K562 (cell line): Measurements from ENCODE around the gene CSNK1D. TPM values are rescaled to one million over a fixed set of nuclear protein-coding genes. Genes with fewer than 3 reads are reported as not detected.

Source experiments
- BRCA1 ChIP-seq, 2 experiments: fragments of 450-650 bp in 1 of 2; sonication (generic) in 1 of 2; formaldehyde crosslinking in 1 of 2; IDR thresholded peaks; 2 replicates each; pipeline versions ENCODE4 v1.5.0 to v1.6.1; 2017 to 2020; ENCODE audit warnings: mild to moderate bottlenecking in 1 of 2, missing genetic modification reagents in 1 of 2
- CBX8 ChIP-seq: fragments of 200-600 bp; sonication (generic); IDR thresholded peaks from 2 replicates; pipeline ENCODE4 v1.6.1; 2012; ENCODE audit warnings: borderline replicate concordance, mixed run types, low read depth, mild to moderate bottlenecking, moderate library complexity, mixed read lengths, low read length, control low read depth, inconsistent platforms; ENCODE audit not compliant: poor library complexity, severe bottlenecking; ENCODE audit errors: extremely low read depth
- CHD2 ChIP-seq: IDR thresholded peaks from 2 replicates; pipeline ENCODE4 v1.6.1; 2011; ENCODE audit warnings: low read depth, low read length
- CREM ChIP-seq: IDR thresholded peaks from 2 replicates; pipeline ENCODE4 v1.6.1; 2014; ENCODE audit warnings: antibody characterized with exemption, low read depth
- FIP1L1 ChIP-seq: fragments of 200-400 bp; formaldehyde crosslinking; IDR thresholded peaks from 2 replicates; pipeline ENCODE4 v1.6.1; 2018; ENCODE audit warnings: mild to moderate bottlenecking, low read depth, low read length; ENCODE audit not compliant: poor library complexity, severe bottlenecking
- KAT7 ChIP-seq: sonication (generic); formaldehyde crosslinking; IDR thresholded peaks from 2 replicates; pipeline ENCODE4 v1.8.0; 2022; ENCODE audit warnings: missing genetic modification reagents, mild to moderate bottlenecking, borderline replicate concordance
- MAZ ChIP-seq, 2 experiments: fragments of 450-650 bp in 1 of 2; sonication (generic) in 1 of 2; formaldehyde crosslinking; IDR thresholded peaks in 1 of 2; conservative IDR thresholded peaks in 1 of 2; 2 replicates each; pipeline versions ENCODE4 v1.4.0 to v1.5.0; 2020; ENCODE audit warnings: mild to moderate bottlenecking in 1 of 2, missing genetic modification reagents in 1 of 2
- POLR2G ChIP-seq: fragments of 200-400 bp; formaldehyde crosslinking; IDR thresholded peaks from 2 replicates; pipeline ENCODE4 v1.6.1; 2017; ENCODE audit warnings: low read depth, mild to moderate bottlenecking, antibody characterized with exemption, low read length, moderate library complexity
- RBBP5 ChIP-seq: fragments of 200-600 bp; sonication (generic); IDR thresholded peaks from 2 replicates; pipeline ENCODE4 v1.6.1; 2012; ENCODE audit warnings: borderline replicate concordance, mild to moderate bottlenecking, low read length, control low read depth, inconsistent platforms; ENCODE audit not compliant: insufficient read depth, poor library complexity, severe bottlenecking
- SMAD2 ChIP-seq: fragments of 150-350 bp; IDR thresholded peaks from 2 replicates; pipeline ENCODE4 v1.6.1; 2014; ENCODE audit warnings: low read depth, mild to moderate bottlenecking, low read length
- TRIM28 ChIP-seq: fragments of 450-650 bp; IDR thresholded peaks from 2 replicates; pipeline ENCODE4 v1.6.1; 2017
- TSC22D4 ChIP-seq: fragments of 450-650 bp; IDR thresholded peaks from 2 replicates; pipeline ENCODE4 v1.6.1; 2016; ENCODE audit warnings: missing genetic modification characterization, missing biosample characterization, control low read depth
- ZBTB11 ChIP-seq, 3 experiments: fragments of 200-800 bp in 1 of 3; fragments of 250-450 bp in 1 of 3; fragments of 450-650 bp in 1 of 3; sonication (Bioruptor Pico) in 1 of 3; sonication (Bioruptor generic) in 1 of 3; formaldehyde crosslinking in 1 of 3; IDR thresholded peaks; 2 replicates each; pipeline versions ENCODE4 v1.6.1 to v1.8.0; 2016 to 2022; ENCODE audit warnings: mild to moderate bottlenecking in 2 of 3, missing genetic modification characterization in 2 of 3, missing compliant biosample characterization in 1 of 3, moderate library complexity in 1 of 3
- ZBTB7A ChIP-seq: IDR thresholded peaks from 2 replicates; pipeline ENCODE4 v1.6.1; 2011; ENCODE audit warnings: low read depth, mild to moderate bottlenecking, low read length, moderate library complexity, borderline replicate concordance; ENCODE audit not compliant: control insufficient read depth
- ZKSCAN1 ChIP-seq: fragments of 150-350 bp; IDR thresholded peaks from 2 replicates; pipeline ENCODE4 v1.6.1; 2016; ENCODE audit warnings: low read depth, low read length
- polyA plus RNA-seq, 8 experiments: library from polyadenylated mRNA; depleted of rRNA in 4 of 8; stranded (reverse) in 5 of 8; unstranded in 3 of 8; fragments of >200 nt; fragmentation: Nextera tagmentation in 2 of 8; fragmentation: Illumina TruSeq in 1 of 8; extraction: Ambion mirVana in 2 of 8; extraction: Trizol in 1 of 8; gene quantifications; 2 replicates each; pipeline versions ENCODE4 v1.2.1 to v1.2.3, GENCODE V29; 2011 to 2014; ENCODE audit warnings: inconsistent platforms in 1 of 8, missing spikeins in 1 of 8
- total RNA-seq, 7 experiments: library from RNA; depleted of rRNA in 6 of 7; stranded (reverse); fragments of >200 nt in 6 of 7; fragmentation: Illumina TruSeq in 2 of 7; extraction: Trizol in 2 of 7; gene quantifications; 2 replicates each; pipeline versions ENCODE4 v1.2.1 to v1.2.3, GENCODE V29; 2011 to 2021; ENCODE audit warnings: low replicate concordance in 1 of 7
- TF ChIP-seq, protein P1 (sequence below): fragments of 200-800 bp; sonication (Bioruptor generic); IDR thresholded peaks from 2 replicates; pipeline ENCODE4 v1.6.1; 2016; ENCODE audit warnings: missing genetic modification characterization, missing compliant biosample characterization

Gene CSNK1D
- total and polyA plus RNA-seq, 9 of the 15 experiments (the other 6 are each of a cell fraction or from before 2014, with no cell fraction given), result 6.5 to 133 (median 41.3) TPM

DNA sequence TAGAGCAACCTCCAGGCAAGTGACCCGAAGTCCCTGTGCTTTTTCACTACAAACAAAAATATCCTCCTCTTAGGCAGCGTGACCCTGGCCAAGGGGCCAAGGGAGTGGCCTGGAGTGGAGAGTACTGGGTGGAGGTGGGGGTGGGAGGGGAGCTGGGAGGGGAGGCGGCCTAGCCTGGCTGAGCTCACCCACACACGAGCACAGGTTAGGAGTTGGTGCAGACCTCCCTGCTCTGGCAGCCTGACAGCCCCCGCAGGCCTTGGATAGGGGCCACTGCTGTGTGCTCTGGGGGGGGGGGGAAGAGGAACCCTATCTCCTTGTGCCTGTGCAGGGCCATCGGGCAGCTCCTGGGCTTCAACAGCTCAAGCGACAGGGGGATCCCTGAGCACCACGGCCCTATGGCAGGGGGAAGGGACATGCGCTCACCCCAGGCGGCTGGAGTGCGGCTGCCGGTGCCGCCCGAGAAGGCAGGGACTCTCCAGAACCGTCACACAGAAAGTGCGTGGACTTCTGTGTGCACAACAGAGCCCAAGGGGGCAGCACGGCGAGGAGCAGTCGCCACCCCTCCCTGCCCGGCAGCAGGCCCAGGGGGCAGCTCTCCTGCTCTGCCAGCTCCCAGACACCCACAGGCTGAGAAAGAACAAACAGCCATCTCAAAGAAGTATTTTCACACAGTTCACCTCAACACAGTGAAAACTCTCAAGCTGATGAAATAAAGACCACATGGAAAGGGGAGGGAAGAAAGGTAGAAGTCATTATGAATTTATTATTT lies 31.4 kb downstream of the CSNK1D start (continued):
- peak in 1 of 3 experiments; percentile 31; a peak in 1 of 6 replicates for TF ChIP-seq ZBTB11 (CRISPR knock-in tag; IDR thresholded peaks at IDR 0.05)
- no peak for TF ChIP-seq CHD2
- peak; percentile 27 for TF ChIP-seq RBBP5
- TF ChIP-seq SMAD2, result no peak
- TF ChIP-seq POLR2G, result peak; percentile 57
- peak; percentile 17 to 19; a peak in 1 of 4 replicates for TF ChIP-seq MAZ (CRISPR knock-in tag; conservative IDR thresholded peaks at IDR 0.05 in 1 of 2, IDR thresholded peaks at IDR 0.05 in 1 of 2)
- no peak for TF ChIP-seq BRCA1 (IDR thresholded peaks at IDR 0.05)
- TF ChIP-seq BRCA1 (CRISPR knock-in tag; IDR thresholded peaks at IDR 0.05), result no peak
- TF ChIP-seq, protein P1, sequence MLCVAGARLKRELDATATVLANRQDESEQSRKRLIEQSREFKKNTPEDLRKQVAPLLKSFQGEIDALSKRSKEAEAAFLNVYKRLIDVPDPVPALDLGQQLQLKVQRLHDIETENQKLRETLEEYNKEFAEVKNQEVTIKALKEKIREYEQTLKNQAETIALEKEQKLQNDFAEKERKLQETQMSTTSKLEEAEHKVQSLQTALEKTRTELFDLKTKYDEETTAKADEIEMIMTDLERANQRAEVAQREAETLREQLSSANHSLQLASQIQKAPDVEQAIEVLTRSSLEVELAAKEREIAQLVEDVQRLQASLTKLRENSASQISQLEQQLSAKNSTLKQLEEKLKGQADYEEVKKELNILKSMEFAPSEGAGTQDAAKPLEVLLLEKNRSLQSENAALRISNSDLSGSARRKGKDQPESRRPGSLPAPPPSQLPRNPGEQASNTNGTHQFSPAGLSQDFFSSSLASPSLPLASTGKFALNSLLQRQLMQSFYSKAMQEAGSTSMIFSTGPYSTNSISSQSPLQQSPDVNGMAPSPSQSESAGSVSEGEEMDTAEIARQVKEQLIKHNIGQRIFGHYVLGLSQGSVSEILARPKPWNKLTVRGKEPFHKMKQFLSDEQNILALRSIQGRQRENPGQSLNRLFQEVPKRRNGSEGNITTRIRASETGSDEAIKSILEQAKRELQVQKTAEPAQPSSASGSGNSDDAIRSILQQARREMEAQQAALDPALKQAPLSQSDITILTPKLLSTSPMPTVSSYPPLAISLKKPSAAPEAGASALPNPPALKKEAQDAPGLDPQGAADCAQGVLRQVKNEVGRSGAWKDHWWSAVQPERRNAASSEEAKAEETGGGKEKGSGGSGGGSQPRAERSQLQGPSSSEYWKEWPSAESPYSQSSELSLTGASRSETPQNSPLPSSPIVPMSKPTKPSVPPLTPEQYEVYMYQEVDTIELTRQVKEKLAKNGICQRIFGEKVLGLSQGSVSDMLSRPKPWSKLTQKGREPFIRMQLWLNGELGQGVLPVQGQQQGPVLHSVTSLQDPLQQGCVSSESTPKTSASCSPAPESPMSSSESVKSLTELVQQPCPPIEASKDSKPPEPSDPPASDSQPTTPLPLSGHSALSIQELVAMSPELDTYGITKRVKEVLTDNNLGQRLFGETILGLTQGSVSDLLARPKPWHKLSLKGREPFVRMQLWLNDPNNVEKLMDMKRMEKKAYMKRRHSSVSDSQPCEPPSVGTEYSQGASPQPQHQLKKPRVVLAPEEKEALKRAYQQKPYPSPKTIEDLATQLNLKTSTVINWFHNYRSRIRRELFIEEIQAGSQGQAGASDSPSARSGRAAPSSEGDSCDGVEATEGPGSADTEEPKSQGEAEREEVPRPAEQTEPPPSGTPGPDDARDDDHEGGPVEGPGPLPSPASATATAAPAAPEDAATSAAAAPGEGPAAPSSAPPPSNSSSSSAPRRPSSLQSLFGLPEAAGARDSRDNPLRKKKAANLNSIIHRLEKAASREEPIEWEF (CRISPR knock-in tag), result no peak
- TF ChIP-seq ZKSCAN1, result 0 out of 2 replicates have a peak, but pooled peaks have one; percentile 20
- no peak for TF ChIP-seq TSC22D4 (tag)
- peak; percentile 63; the same call in 1 of the 2 replicates for TF ChIP-seq KAT7
- TF ChIP-seq TRIM28, result no peak
- TF ChIP-seq CBX8, result no peak
- 0 out of 2 replicates have a peak, but pooled peaks have one; percentile 4 for TF ChIP-seq CREM
- peak; percentile 43; the same call in 1 of the 2 replicates for TF ChIP-seq ZBTB7A
- no peak for TF ChIP-seq FIP1L1
